Fibroblast of mammary gland (primary cell): ENCODE data around the gene RNF175.

ENCODE experiments used
- DNase-seq: peaks from one replicate; pipeline ENCODE4 v3.0.0-alpha.2; 2010; ENCODE audit warnings: low read depth
- H3K4me3 ChIP-seq: 2 replicates; pipeline ENCODE4 v1.5.1; 2011; ENCODE audit warnings: low read depth, mild to moderate bottlenecking, low read length, moderate library complexity; ENCODE audit not compliant: control insufficient read depth
- TF ChIP-seq, protein P1 (sequence below): conservative IDR thresholded peaks from 2 replicates; pipeline ENCODE4 v1.5.1; 2011; ENCODE audit warnings: low read depth, low read length, inconsistent platforms; ENCODE audit not compliant: control insufficient read depth, insufficient read depth

Gene RNF175

DNA sequence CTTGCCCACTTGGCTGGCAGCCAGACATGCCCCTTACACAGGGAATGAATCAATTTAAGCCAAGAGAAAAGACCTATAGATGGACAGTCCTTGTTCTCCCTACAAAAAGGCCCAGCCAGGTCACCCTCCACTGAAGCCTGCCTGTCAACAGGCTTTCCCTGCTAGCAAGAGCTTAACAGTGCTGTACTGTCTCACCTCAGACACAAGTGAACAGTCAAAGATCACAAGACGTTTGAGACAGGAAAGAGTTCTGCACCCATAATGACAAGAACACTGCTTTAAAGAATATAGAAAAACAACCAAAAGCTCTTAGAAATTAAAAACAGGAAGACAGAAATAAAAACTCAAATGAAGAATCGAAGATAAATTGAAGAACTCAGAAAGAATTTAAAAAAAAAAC is 4.6 kb downstream of the RNF175 start:
- no peak for DNase-seq
- TF ChIP-seq, protein P1, sequence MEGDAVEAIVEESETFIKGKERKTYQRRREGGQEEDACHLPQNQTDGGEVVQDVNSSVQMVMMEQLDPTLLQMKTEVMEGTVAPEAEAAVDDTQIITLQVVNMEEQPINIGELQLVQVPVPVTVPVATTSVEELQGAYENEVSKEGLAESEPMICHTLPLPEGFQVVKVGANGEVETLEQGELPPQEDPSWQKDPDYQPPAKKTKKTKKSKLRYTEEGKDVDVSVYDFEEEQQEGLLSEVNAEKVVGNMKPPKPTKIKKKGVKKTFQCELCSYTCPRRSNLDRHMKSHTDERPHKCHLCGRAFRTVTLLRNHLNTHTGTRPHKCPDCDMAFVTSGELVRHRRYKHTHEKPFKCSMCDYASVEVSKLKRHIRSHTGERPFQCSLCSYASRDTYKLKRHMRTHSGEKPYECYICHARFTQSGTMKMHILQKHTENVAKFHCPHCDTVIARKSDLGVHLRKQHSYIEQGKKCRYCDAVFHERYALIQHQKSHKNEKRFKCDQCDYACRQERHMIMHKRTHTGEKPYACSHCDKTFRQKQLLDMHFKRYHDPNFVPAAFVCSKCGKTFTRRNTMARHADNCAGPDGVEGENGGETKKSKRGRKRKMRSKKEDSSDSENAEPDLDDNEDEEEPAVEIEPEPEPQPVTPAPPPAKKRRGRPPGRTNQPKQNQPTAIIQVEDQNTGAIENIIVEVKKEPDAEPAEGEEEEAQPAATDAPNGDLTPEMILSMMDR, result no peak
- H3K4me3 ChIP-seq, result no peak overlapping the region

DNA sequence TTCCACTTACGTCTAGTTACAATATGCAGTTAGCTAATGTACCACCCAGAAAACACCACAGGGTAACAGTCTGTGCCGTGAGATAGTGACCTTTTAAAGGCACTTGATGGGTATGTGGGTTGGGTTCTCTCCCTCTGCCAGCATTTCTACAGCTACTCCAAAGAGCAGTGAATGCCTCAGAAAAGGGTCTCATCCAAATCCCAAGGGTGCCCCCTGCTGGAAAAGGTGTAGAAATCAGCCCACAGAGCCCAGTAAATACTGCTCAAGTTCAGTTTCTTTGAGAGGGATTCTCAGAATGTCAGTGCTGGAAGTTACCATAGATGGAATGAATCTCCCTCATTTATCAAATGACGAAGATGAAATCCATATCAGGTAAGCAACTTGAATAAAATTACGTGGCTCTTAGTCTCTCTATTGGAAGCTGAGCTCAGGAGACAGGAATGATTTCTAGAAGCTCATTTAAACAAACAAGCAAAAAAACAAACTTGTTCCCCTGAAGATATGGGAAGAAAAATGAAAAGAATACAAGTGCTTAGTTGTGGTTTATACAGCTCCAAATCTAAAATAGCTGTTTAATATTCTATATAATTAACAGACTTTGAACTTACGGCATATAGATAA is 9.5 kb downstream of the RNF175 start:
- TF ChIP-seq, protein P1, result peak; percentile 87
- peak; percentile 82 for DNase-seq

DNA sequence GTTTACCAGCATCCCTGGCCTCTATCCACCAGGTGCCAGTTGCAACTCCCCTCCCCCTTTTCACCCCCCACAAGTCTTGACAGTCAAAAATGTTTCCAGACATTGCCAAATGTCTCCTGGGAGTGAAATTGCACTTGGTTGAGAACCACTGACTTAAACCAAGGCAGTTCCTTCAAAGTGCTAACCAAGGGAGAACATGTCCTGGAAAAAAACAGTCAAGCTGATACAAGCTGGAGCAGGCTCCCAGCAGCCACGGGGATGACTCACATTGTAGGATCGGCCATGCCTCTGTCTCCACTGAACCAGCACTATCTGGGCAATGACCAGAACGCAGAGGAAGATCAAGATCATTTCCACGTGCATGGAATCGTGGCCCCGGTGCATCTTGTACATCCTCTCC is 11.4 kb downstream of the RNF175 start:
- DNase-seq, result peak; percentile 88
- H3K4me3 ChIP-seq, result no peak overlapping the region
- TF ChIP-seq, protein P1, result no peak

More for the DNA sequence above, 9.5 kb downstream of the RNF175 start:
- no peak overlapping the region for H3K4me3 ChIP-seq

DNA sequence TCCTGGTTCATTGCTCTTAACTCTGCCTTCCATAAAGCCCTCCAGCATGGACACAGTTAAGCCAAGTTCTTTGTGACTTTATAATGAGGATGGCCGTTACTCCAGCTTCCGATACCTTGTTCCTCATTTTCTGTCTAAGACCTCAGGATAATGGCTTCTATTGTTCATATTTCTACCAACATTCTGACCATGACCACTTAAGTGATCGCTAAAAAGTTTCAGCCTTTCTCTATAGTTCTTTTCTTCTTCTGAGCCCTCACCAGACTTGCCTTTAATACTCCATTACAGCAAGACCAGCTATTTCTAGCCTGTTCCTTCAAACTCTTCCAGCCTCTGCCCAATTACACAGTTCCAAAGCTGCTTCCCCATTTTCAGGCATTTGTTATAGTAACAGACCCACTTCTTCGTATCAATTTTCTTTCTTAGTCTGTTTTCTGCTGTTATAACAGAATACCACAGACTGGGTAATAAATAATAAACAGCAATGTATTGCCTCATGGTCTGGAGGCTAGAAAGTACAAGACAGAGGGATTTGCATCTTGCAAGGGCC is 12.3 kb downstream of the RNF175 start:
- TF ChIP-seq, protein P1, result no peak
- H3K4me3 ChIP-seq, result no peak overlapping the region
- no peak for DNase-seq

DNA sequence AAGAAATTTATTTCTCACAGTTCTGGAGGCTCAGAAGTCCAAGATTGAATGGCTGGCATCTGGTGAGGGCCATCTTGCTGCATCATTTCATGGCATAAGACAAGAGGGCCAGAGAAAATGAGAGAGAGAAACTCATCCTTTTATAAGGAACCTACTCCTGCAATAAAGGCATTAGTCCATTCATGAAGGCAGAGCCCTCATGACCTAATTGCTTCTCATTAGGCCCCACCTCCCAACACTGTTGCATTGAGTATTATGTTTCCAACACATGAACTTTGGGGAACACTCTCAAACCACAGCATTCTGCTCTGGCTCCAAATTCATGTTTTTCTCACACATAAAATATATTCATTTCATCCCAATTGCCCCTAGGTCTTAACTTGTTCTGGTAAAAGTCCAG is 14.2 kb downstream of the RNF175 start:
- no peak overlapping the region for H3K4me3 ChIP-seq
- no peak for DNase-seq
- TF ChIP-seq, protein P1, result no peak

DNA sequence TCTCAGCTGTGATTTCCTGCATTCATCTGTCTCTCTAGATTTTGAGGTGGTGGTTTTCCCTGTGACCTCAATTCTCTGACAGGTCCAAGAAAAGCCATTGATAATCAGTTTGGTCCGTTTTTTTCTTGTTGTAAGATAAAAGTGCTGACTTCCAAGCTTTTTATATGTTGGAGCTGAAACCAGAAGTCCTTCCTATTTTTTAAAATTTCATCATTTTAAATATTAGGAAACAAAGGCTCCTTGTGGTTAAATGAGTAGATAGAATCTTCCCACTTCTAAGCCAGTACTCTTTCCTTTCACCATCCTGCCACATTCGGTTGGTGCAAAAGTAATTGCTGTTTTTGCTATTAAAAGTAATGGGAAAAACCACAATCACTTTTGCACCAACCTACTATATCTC is 18.3 kb downstream of the RNF175 start:
- DNase-seq, result no peak
- TF ChIP-seq, protein P1, result no peak
- H3K4me3 ChIP-seq, result no peak overlapping the region
